ENCODE measurements around the gene SPACA6. TPM values are rescaled to one million over a fixed set of nuclear protein-coding genes. Genes with fewer than 3 reads are reported as not detected.

The SPACA6 gene
- total RNA-seq, 1 experiment from 2014 or later, result 18.9 TPM

DNA sequence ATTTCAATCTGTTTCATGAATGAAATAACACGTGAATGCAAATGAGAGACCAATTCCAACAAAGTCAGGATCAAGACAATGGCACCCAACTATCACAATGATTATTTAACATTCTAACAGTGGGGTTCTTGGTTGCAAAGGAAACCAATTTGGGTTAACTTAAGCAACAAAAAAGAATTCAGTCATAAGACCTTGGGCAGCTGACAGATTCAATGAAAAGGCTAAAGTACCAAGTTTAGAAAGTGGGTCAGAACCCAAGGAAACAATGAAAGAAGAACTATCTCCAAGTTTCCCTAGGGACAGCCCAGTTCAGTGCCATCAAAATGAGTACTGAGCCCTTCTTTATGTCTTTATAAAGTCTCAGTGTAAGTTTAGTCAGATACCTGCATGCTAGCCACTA is 29.0 kb upstream of the SPACA6 start:
- no peak overlapping the region for H2AK5ac ChIP-seq (ENCODE audit: insufficient read length, low read length)
- TF ChIP-seq, protein P1, sequence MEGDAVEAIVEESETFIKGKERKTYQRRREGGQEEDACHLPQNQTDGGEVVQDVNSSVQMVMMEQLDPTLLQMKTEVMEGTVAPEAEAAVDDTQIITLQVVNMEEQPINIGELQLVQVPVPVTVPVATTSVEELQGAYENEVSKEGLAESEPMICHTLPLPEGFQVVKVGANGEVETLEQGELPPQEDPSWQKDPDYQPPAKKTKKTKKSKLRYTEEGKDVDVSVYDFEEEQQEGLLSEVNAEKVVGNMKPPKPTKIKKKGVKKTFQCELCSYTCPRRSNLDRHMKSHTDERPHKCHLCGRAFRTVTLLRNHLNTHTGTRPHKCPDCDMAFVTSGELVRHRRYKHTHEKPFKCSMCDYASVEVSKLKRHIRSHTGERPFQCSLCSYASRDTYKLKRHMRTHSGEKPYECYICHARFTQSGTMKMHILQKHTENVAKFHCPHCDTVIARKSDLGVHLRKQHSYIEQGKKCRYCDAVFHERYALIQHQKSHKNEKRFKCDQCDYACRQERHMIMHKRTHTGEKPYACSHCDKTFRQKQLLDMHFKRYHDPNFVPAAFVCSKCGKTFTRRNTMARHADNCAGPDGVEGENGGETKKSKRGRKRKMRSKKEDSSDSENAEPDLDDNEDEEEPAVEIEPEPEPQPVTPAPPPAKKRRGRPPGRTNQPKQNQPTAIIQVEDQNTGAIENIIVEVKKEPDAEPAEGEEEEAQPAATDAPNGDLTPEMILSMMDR (conservative IDR thresholded peaks at IDR 0.05), result no peak
- no peak overlapping the region for H3T11ph ChIP-seq (ENCODE audit: low read length)
- H3K23me2 ChIP-seq (ENCODE audit: insufficient read length, low read depth, low read length, poor library complexity, severe bottlenecking), result no peaks in the 10 kb centered on the region
- H3K4me1 ChIP-seq (ENCODE audit: insufficient read depth, low read length), result no peaks in the 10 kb centered on the region
- H2BK5ac ChIP-seq (ENCODE audit: insufficient read length, low read length), result no peak overlapping the region
- H3K9me3 ChIP-seq (ENCODE audit: control insufficient read depth, low read depth, low read length), result no peaks in the 10 kb centered on the region
- H4K5ac ChIP-seq (ENCODE audit: insufficient read length, low read depth, low read length), result no peak overlapping the region
- H2BK12ac ChIP-seq (ENCODE audit: insufficient read length, low read depth, low read length), result no peak overlapping the region
- H2BK120ac ChIP-seq (ENCODE audit: low read depth, low read length, poor library complexity, severe bottlenecking), result no peak overlapping the region
- no peak overlapping the region for H4K91ac ChIP-seq (ENCODE audit: insufficient read length, low read depth, low read length)
- H3K18ac ChIP-seq (ENCODE audit: insufficient read length, low read depth, low read length), result no peak overlapping the region
- no peak overlapping the region for H3K56ac ChIP-seq (ENCODE audit: insufficient read length, low read depth, low read length)
- DNase-seq, result no peak
- no CpG with 5 or more reads among the region's 1 CpG for WGBS (ENCODE audit: extremely low coverage, insufficient read length, low lambda C conversion rate)
- H2AFZ ChIP-seq (ENCODE audit: low read length), result no peak overlapping the region
- H3K4me3 Mint-ChIP-seq, result no peak overlapping the region
- no peak overlapping the region for H3K27ac ChIP-seq (ENCODE audit: insufficient read length, low read depth, low read length)
- H2BK20ac ChIP-seq (ENCODE audit: low read depth, low read length, poor library complexity, severe bottlenecking), result no peak overlapping the region
- no peak overlapping the region for H4K8ac ChIP-seq (replicated peaks; ENCODE audit: insufficient read length, low read depth, low read length)
- H3K4me1 Mint-ChIP-seq, result no peaks in the 10 kb centered on the region
- no peak overlapping the region for H3K4me2 ChIP-seq (ENCODE audit: insufficient read depth, insufficient read length, low read length)
- H3K23ac ChIP-seq (ENCODE audit: insufficient read length, low read depth, low read length), result no peak overlapping the region
- H3K79me2 ChIP-seq (ENCODE audit: insufficient read depth, low read length), result no peaks in the 10 kb centered on the region
- H3K9ac ChIP-seq (ENCODE audit: extremely low read depth, insufficient read length, low read length), result no peak overlapping the region
- no peak overlapping the region for H2BK15ac ChIP-seq (ENCODE audit: low read depth, low read length)
- peaks cover 38% of the 10 kb centered on the region for H3K27me3 Mint-ChIP-seq (ENCODE audit: low read depth)
- H3K27me3 ChIP-seq (ENCODE audit: insufficient read depth, low read length), result no peaks in the 10 kb centered on the region
- peaks cover 20 to 49% of the 10 kb centered on the region in 2 experiments for H3K9me3 Mint-ChIP-seq
- no peak overlapping the region for H3K14ac ChIP-seq (ENCODE audit: insufficient read depth, low read length)
- no peaks in the 10 kb centered on the region for H3K79me1 ChIP-seq (ENCODE audit: insufficient read depth, low read depth, low read length, poor library complexity, severe bottlenecking)
- H3K27ac Mint-ChIP-seq, result no peak overlapping the region
- H4K20me1 ChIP-seq (ENCODE audit: control insufficient read depth, insufficient read depth, insufficient read length), result no peaks in the 10 kb centered on the region
- H3K36me3 Mint-ChIP-seq (ENCODE audit: insufficient read depth in 1 of 3, low read depth in 3 of 3), result no peaks in the 10 kb centered on the region
- H3K4ac ChIP-seq (ENCODE audit: low read depth, low read length), result no peak overlapping the region
